ENCODE measurements around the gene TEX261. TPM values are rescaled to one million over a fixed set of nuclear protein-coding genes. Genes with fewer than 3 reads are reported as not detected.

The TEX261 gene
- total RNA-seq, 2 donors from 2014 or later, result 43.6 to 58.8 TPM

DNA sequence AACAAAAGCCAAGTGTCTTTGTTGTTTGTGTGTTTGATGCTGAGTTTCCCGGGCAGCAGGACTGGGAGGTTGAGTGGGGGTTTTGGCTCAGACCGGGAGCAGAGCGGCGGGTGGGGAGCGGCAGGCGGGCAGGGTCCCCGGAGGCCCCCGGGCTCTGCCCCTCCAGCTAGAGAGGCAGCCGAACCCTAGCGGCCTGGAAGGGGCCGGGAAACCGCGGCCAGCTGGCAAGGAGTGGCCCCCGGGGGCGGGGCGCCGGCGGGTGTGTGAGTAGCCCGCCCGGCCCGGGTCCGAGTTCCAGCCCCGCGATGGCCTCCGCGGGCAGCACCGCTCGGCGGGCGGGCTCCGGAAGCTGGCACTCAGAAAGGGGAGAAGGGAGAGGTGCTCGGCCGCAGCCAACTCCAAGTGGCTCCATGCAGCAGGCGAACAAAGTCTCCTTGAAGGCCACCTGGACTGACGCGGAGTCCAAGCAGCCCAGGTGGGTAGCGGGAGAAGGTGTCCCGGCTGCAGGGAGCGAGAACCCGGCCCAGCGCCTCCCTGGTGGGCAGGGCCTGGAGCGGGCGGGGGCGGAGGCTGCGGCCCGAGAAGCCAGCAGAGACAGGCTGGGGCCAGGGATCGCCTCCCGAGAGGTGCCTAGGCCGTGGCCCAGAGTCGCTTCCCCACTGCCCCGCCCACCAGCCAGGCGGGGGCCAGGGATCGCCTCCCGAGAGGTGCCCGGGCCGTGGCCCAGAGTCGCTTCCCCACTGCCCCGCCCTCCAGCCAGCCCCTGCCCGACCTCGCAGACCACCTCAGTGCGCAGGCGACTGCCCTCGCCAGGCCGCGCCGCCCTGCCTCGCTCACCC, 16.1 kb downstream of the TEX261 start, which contains the start of gene ANKRD53:
Gene ANKRD53 (plus strand): TSS at position 290 of the 839 bp plus-strand sequence. CDS start 16 bp downstream, at position 306.
- TF ChIP-seq, protein P1, sequence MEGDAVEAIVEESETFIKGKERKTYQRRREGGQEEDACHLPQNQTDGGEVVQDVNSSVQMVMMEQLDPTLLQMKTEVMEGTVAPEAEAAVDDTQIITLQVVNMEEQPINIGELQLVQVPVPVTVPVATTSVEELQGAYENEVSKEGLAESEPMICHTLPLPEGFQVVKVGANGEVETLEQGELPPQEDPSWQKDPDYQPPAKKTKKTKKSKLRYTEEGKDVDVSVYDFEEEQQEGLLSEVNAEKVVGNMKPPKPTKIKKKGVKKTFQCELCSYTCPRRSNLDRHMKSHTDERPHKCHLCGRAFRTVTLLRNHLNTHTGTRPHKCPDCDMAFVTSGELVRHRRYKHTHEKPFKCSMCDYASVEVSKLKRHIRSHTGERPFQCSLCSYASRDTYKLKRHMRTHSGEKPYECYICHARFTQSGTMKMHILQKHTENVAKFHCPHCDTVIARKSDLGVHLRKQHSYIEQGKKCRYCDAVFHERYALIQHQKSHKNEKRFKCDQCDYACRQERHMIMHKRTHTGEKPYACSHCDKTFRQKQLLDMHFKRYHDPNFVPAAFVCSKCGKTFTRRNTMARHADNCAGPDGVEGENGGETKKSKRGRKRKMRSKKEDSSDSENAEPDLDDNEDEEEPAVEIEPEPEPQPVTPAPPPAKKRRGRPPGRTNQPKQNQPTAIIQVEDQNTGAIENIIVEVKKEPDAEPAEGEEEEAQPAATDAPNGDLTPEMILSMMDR (IDR thresholded peaks at IDR 0.05), result no peak
- peak within 1 kb of the TSS; percentile 28 for H3K27ac ChIP-seq
- H3K27me3 ChIP-seq, result no peaks in the 10 kb centered on the region
- no peaks in the 10 kb centered on the region for H3K9me3 ChIP-seq
- H3K4me3 ChIP-seq, result peak within 1 kb of the TSS; percentile 56
- H3K4me1 ChIP-seq, result no peaks in the 10 kb centered on the region
- intact Hi-C loops (cut with DNase I), result no loop called here
- H3K9ac ChIP-seq (ENCODE audit: low read depth in 2 of 2, low read length in 2 of 2), result peak within 1 kb of the TSS; percentile 63 to 67
- H3K36me3 ChIP-seq, result no peaks in the 10 kb centered on the region
- DNase-seq, result peak; percentile 36

DNA sequence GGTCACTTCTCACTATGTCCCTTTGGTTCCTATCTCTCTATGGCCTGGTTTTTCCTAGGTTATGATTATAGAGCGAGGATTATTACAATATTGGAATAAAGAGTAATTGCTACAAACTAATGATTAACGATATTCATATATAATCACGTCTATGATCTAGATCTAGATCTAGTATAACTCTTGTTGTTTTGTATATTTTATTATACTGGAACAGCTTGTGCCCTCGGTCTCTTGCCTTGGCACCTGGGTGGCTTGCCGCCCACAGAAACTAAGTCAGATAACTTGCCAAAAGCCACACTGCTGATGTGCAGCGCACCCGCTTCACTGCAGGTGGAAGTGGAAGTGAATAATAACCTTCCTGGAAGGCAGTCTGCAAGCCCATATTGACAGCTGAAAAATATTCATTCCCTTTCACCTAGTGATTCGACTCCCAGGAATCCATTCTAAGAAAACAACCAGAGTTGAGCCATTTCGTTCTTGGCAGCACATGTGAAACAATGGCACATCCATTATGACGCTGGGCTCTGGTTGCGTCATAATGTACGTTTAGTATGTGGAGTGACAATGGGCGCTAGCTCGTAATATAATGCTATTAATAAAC, 17.0 kb downstream of the TEX261 start:
- H3K4me3 ChIP-seq, result peak overlapping the region; percentile 44
- no peaks in the 10 kb centered on the region for H3K4me1 ChIP-seq
- peak overlapping the region; percentile 63 to 67 for H3K9ac ChIP-seq (ENCODE audit: low read depth in 2 of 2, low read length in 2 of 2)
- no peaks in the 10 kb centered on the region for H3K36me3 ChIP-seq
- no peak for DNase-seq
- H3K27ac ChIP-seq, result peak overlapping the region; percentile 64
- H3K27me3 ChIP-seq, result no peaks in the 10 kb centered on the region
- TF ChIP-seq, protein P1 (IDR thresholded peaks at IDR 0.05), result no peak
- no peaks in the 10 kb centered on the region for H3K9me3 ChIP-seq
- intact Hi-C loops (cut with DNase I), result no loop called here

DNA sequence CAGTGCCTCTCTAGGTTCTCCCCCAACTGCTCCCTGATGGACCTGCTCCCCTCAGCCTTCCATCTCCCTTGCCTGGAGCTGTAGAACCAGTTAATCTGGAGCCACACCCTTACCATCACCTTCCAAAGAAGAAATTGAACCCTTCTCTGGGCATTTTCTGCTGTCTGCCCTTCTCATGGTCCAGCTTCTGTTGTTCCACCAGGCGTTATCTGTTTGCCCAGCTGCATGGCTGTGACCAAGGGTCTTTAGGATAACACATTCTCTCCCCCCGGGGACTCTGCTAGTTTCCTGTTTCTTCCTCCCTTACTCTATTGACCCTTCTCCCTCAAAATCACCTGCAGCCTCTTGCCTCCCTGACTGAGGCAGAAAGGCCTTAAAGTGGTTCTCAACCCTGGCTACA, 19.4 kb downstream of the TEX261 start:
- H3K36me3 ChIP-seq, result no peaks in the 10 kb centered on the region
- H3K27me3 ChIP-seq, result no peaks in the 10 kb centered on the region
- DNase-seq, result no peak
- TF ChIP-seq, protein P1 (IDR thresholded peaks at IDR 0.05), result no peak
- no peaks in the 10 kb centered on the region for H3K9me3 ChIP-seq
- no peak overlapping the region for H3K27ac ChIP-seq
- no peaks in the 10 kb centered on the region for H3K4me1 ChIP-seq
- no peak overlapping the region for H3K9ac ChIP-seq (ENCODE audit: low read depth in 2 of 2, low read length in 2 of 2)
- intact Hi-C loops (cut with DNase I), result no loop called here
- no peak overlapping the region for H3K4me3 ChIP-seq

DNA sequence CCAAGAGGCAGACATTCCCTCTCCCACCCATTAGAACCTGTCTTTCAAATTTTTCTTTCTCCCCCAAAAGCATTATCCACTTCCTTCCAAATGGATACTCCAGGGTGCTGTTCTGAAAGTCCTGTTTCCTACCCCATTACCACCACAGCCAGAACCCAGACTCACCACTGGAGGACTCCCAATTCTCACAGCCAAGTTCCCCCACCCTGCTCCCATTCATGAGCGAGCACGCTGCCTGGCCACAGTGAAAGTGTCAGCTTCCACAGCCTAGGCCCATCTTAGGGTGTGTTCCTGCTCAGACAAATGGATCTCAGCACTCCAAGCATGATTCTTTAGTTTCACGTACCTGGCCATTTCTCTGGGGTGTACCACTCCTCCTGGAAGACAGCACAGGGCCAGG, 20.1 kb downstream of the TEX261 start:
- no peaks in the 10 kb centered on the region for H3K4me1 ChIP-seq
- no peaks in the 10 kb centered on the region for H3K27me3 ChIP-seq
- no peak overlapping the region for H3K4me3 ChIP-seq
- DNase-seq, result no peak
- H3K9ac ChIP-seq (ENCODE audit: low read depth in 2 of 2, low read length in 2 of 2), result no peak overlapping the region
- H3K36me3 ChIP-seq, result no peaks in the 10 kb centered on the region
- H3K27ac ChIP-seq, result no peak overlapping the region
- TF ChIP-seq, protein P1 (IDR thresholded peaks at IDR 0.05), result no peak
- H3K9me3 ChIP-seq, result no peaks in the 10 kb centered on the region
- intact Hi-C loops (cut with DNase I), result no loop called here

DNA sequence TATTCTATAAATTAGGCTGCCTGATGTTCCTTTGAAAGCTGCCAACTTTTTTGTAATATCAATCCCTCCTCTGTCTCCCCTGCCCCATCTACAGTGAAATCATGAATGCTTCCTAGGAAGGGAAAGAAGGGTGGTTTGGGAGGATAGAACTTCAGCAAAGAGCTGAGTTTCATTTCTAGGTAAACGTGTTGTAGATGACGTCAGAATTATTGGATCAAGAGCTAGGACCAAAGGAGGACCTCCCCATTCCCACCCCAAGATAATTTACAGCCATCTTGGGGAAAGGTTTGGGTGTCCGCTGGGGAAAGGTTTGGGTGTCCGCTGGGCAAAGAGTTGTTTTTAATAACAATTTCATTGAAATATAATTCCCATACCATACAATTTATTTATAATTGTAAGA, 27.5 kb downstream of the TEX261 start:
- no peaks in the 10 kb centered on the region for H3K4me1 ChIP-seq
- H3K36me3 ChIP-seq, result no peaks in the 10 kb centered on the region
- DNase-seq, result no peak
- H3K4me3 ChIP-seq, result no peak overlapping the region
- peaks cover 3% of the 10 kb centered on the region for H3K27me3 ChIP-seq
- no peak overlapping the region for H3K27ac ChIP-seq
- H3K9ac ChIP-seq (ENCODE audit: low read depth in 2 of 2, low read length in 2 of 2), result no peak overlapping the region
- TF ChIP-seq, protein P1 (IDR thresholded peaks at IDR 0.05), result no peak
- intact Hi-C loops (cut with DNase I), result no loop called here
- H3K9me3 ChIP-seq, result no peaks in the 10 kb centered on the region
